Tibial artery (tissue), 4 donors: Measurements from ENCODE around the gene RERE.

Source experiments
- DNase-seq, 2 donors: peaks; one replicate each; pipeline ENCODE4 v3.0.0-alpha.2; 2019
- H3K27ac ChIP-seq, 2 donors: fragments of 200-600 bp; sonication (generic) in 1 of 2; 1 replicate in 1 of 2; 2 replicates in 1 of 2; pipeline ENCODE4 v1.5.1; 2018 to 2019; ENCODE audit warnings: mild to moderate bottlenecking in 1 of 2
- H3K27me3 ChIP-seq, 2 donors: fragments of 200-600 bp; sonication (generic) in 1 of 2; one replicate each; pipeline versions ENCODE4 v1.5.1 to v1.6.0; 2016 to 2019
- H3K36me3 ChIP-seq, 3 donors: fragments of 200-600 bp; sonication (generic) in 2 of 3; one replicate each; pipeline ENCODE4 v1.5.1; 2016 to 2019; ENCODE audit warnings: mild to moderate bottlenecking in 2 of 3
- H3K4me1 ChIP-seq, 4 donors: fragments of 200-600 bp; sonication (generic) in 2 of 4; 1 replicate in 3 of 4; 2 replicates in 1 of 4; pipeline ENCODE4 v1.5.1; 2016 to 2019
- H3K4me3 ChIP-seq, 2 donors: fragments of 200-600 bp; sonication (generic) in 1 of 2; 1 replicate in 1 of 2; 2 replicates in 1 of 2; pipeline ENCODE4 v1.5.1; 2018 to 2019; ENCODE audit warnings: mild to moderate bottlenecking in 2 of 2
- H3K9me3 ChIP-seq, 3 donors: fragments of 200-600 bp; sonication (generic) in 1 of 3; one replicate each; pipeline ENCODE4 v1.5.1; 2016 to 2019
- intact Hi-C: fragments of 100-400 bp; cut with DNase I; formaldehyde crosslinking; loops from one replicate; pipeline ENCODE4 v1.15.0; 2023; ENCODE audit warnings: low total_unique reads
- TF ChIP-seq, protein P1 (sequence below), 2 experiments: fragments of 200-600 bp in 1 of 2; fragments of 450-650 bp in 1 of 2; IDR thresholded peaks; one replicate each; pipeline ENCODE4 v1.5.1; 2017 to 2019; ENCODE audit warnings: antibody characterized with exemption in 2 of 2, mild to moderate bottlenecking in 1 of 2, moderate library complexity in 1 of 2

The RERE gene

DNA sequence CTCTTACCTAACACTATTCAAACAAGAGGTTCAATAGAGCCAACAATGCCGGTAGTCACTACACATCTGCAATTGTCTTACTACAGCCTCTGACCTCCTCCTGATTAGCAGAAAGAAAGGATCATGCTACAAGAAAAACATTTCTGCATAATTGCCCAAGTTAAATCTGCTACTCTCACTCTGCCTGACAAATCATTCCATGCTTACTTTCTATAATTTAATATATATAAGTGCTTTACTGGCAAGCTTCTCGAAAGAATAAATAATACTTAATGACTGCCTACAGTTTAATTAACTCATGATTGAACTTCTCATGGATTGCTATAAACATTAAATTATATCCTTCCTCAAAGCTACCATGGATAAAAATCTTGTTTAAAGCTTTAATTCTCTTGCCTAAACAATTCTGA lies 343.5 kb downstream of the RERE start:
- intact Hi-C loops: no loop called here
- DNase-seq: no peak
- no peak overlapping the region for H3K4me3 ChIP-seq
- no peaks in the 10 kb centered on the region for H3K36me3 ChIP-seq
- H3K27me3 ChIP-seq: no peaks in the 10 kb centered on the region
- peaks cover 0 to 37% (median 18%) of the 10 kb centered on the region in 4 donors for H3K4me1 ChIP-seq
- H3K9me3 ChIP-seq: no peaks in the 10 kb centered on the region
- H3K27ac ChIP-seq: no peak overlapping the region
- TF ChIP-seq, protein P1, sequence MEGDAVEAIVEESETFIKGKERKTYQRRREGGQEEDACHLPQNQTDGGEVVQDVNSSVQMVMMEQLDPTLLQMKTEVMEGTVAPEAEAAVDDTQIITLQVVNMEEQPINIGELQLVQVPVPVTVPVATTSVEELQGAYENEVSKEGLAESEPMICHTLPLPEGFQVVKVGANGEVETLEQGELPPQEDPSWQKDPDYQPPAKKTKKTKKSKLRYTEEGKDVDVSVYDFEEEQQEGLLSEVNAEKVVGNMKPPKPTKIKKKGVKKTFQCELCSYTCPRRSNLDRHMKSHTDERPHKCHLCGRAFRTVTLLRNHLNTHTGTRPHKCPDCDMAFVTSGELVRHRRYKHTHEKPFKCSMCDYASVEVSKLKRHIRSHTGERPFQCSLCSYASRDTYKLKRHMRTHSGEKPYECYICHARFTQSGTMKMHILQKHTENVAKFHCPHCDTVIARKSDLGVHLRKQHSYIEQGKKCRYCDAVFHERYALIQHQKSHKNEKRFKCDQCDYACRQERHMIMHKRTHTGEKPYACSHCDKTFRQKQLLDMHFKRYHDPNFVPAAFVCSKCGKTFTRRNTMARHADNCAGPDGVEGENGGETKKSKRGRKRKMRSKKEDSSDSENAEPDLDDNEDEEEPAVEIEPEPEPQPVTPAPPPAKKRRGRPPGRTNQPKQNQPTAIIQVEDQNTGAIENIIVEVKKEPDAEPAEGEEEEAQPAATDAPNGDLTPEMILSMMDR (IDR thresholded peaks at IDR 0.05): no peak

DNA sequence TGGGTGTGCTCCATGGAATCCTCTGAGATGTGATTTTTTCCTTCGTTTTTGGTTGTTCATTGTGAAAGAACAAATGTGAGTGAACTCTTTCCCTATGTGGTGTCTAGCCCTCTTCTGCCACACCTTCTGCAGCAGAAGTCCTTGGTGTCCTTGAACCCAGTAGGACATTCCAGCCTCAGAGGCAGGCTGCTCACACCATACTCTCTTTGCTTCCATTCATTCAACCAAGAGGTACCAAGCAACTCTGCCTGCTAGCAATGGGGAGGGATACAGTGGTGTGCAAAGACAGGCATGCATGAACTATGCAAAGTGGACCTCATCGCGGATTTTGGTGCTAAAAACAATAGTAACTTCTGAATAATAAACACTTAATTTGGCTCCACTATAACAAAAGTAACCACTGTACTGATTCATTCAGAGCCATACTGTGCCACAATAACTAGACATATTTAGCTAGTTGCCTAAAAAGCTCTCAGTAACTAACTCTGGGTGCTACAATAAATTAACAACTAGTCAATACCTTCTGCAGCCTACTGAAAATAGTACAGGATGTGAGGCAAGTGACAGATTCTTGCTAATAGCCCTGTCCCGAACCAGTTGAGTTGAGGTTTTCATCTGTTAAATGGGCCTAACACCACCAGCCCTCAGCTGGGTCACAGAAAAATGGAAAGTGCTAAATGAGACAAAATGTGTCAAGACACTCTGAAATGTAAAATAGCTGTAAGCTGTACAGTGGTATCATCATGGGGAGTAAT lies 344.1 kb downstream of the RERE start:
- no peak for DNase-seq
- H3K9me3 ChIP-seq: no peaks in the 10 kb centered on the region
- no peak overlapping the region for H3K27ac ChIP-seq
- no peaks in the 10 kb centered on the region for H3K36me3 ChIP-seq
- intact Hi-C loops: no loop called here
- peaks cover 0 to 33% (median 18%) of the 10 kb centered on the region in 4 donors for H3K4me1 ChIP-seq
- TF ChIP-seq, protein P1 (IDR thresholded peaks at IDR 0.05): no peak
- no peak overlapping the region for H3K4me3 ChIP-seq
- no peaks in the 10 kb centered on the region for H3K27me3 ChIP-seq

DNA sequence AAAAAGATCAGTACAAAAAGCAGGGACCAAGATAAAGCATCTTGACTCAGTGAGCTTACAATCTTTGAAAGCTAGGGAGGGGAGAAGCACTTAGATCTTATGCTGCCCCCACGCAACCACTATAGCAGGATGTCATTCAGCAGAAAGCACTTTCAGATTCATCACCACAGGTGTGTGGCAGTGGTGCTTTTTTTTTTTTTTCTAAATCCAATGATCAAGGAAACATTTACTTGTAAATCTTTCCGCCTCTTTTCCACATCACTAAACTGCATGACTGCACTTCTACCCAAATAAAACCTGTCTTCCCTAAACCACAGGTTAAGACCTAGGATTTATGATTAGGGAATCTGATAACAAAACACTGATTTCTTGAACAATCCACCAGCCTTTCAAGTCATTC lies 344.8 kb downstream of the RERE start:
- H3K27ac ChIP-seq: no peak overlapping the region
- DNase-seq: no peak
- peaks cover 0 to 26% (median 16%) of the 10 kb centered on the region in 4 donors for H3K4me1 ChIP-seq
- TF ChIP-seq, protein P1 (IDR thresholded peaks at IDR 0.05): no peak
- H3K27me3 ChIP-seq: no peaks in the 10 kb centered on the region
- intact Hi-C loops: no loop called here
- no peaks in the 10 kb centered on the region for H3K36me3 ChIP-seq
- no peak overlapping the region for H3K4me3 ChIP-seq
- no peaks in the 10 kb centered on the region for H3K9me3 ChIP-seq

DNA sequence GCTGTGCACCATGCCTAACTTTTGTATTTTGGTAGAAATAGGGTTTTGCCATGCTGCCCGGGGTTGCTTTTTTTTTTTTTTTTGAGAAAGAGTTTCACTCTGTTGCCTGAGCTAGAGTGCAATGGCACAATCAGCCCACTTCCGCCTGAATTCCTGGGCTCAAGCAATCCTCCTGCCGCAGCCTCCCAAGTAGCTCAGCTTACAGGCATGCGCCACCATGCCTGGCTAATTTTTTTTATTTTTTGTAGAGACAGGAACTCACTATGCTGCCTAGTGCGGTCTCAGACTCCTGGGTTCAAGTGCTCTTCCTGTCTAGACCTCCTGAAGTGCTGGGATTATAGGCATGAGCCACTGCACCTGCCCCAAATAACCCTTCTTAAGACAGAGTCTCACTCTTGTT lies 346.0 kb downstream of the RERE start:
- Histone ChIP-seq H3K9me3 (no peaks in the 10 kb centered on the region), H3K36me3 (no peaks in the 10 kb centered on the region), H3K4me3 (no peak overlapping the region), H3K4me1 (peaks cover 0 to 14% (median 10%) of the 10 kb centered on the region in 4 donors), H3K27me3 (no peaks in the 10 kb centered on the region), H3K27ac (no peak overlapping the region)
- TF ChIP-seq, protein P1 (IDR thresholded peaks at IDR 0.05): no peak
- DNase-seq: no peak
- intact Hi-C loops: no loop called here

DNA sequence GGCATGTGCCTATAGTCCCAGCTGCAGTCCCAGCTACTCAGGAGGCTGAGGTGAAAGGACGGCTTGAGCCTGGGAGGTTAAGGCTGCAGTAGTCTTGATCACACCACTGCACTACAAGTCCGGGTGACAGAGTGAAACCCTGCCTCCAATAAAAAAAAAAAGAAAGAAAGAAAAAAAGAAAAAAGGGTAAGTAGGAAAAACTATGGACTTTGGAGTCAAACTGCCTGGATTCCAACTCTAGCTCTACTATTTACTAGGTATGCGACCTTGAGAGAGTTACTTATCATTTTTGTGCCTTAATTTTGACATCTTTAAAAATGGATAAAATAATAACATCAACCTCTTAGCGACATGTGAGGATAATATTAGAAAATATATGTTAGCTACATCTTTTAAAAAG lies 348.7 kb downstream of the RERE start:
- intact Hi-C loops: no loop called here

More for the DNA sequence above, 348.7 kb downstream of the RERE start:
- no peak for DNase-seq
- TF ChIP-seq, protein P1 (IDR thresholded peaks at IDR 0.05): no peak
- no peaks in the 10 kb centered on the region for H3K9me3 ChIP-seq
- H3K36me3 ChIP-seq: no peaks in the 10 kb centered on the region
- no peak overlapping the region for H3K27ac ChIP-seq
- H3K4me1 ChIP-seq: peaks cover 0 to 13% (median 9%) of the 10 kb centered on the region in 4 donors
- no peaks in the 10 kb centered on the region for H3K27me3 ChIP-seq
- no peak overlapping the region for H3K4me3 ChIP-seq
